Rectal smooth muscle tissue (tissue), 1 donor: ENCODE data around the gene SS18L1.

Source experiments
- H3K27ac ChIP-seq: one replicate; pipeline ENCODE4 v1.7.0; 2013; ENCODE audit warnings: low read depth, low read length, inconsistent platforms
- H3K27me3 ChIP-seq: one replicate; pipeline ENCODE4 v1.7.0; 2013; ENCODE audit warnings: low read length; ENCODE audit not compliant: control insufficient read depth, insufficient read depth
- H3K36me3 ChIP-seq: one replicate; pipeline ENCODE4 v1.7.0; 2013; ENCODE audit warnings: low read length; ENCODE audit not compliant: control insufficient read depth, insufficient read depth
- H3K4me1 ChIP-seq: one replicate; pipeline ENCODE4 v1.7.0; 2013; ENCODE audit warnings: low read length; ENCODE audit not compliant: control insufficient read depth, insufficient read depth
- H3K4me3 ChIP-seq: one replicate; pipeline ENCODE4 v1.7.0; 2013; ENCODE audit warnings: low read length
- H3K9ac ChIP-seq: one replicate; pipeline ENCODE4 v1.7.0; 2013; ENCODE audit warnings: low read length

Gene SS18L1

GRCh38 chr20:62191781-62192559, 48.4 kb downstream of the SS18L1 start:
- H3K4me3 ChIP-seq: no peak overlapping the region
- H3K36me3 ChIP-seq: peaks cover 4% of the 10 kb centered on the region
- no peaks in the 10 kb centered on the region for H3K27me3 ChIP-seq
- no peaks in the 10 kb centered on the region for H3K4me1 ChIP-seq
- H3K9ac ChIP-seq: no peak overlapping the region
- H3K27ac ChIP-seq: no peak overlapping the region

- Histone ChIP-seq H3K4me3 (no peak overlapping the region), H3K9ac (no peak overlapping the region), H3K4me1 (no peaks in the 10 kb centered on the region), H3K36me3 (peaks cover 5% of the 10 kb centered on the region), H3K27ac (no peak overlapping the region), H3K27me3 (no peaks in the 10 kb centered on the region)
Observed at GRCh38 chr20:62192635-62193034, 49.1 kb downstream of the SS18L1 start.

GRCh38 chr20:62193079-62194025, 49.8 kb downstream of the SS18L1 start:
- H3K4me1 ChIP-seq: no peaks in the 10 kb centered on the region
- peaks cover 11% of the 10 kb centered on the region for H3K36me3 ChIP-seq
- H3K27me3 ChIP-seq: no peaks in the 10 kb centered on the region
- H3K27ac ChIP-seq: no peak overlapping the region
- no peak overlapping the region for H3K4me3 ChIP-seq
- no peak overlapping the region for H3K9ac ChIP-seq

GRCh38 chr20:62195075-62195405, 51.5 kb downstream of the SS18L1 start:
- Histone ChIP-seq H3K36me3 (peaks cover 13% of the 10 kb centered on the region), H3K9ac (no peak overlapping the region), H3K27ac (no peak overlapping the region)

GRCh38 chr20:62195736-62196135, 52.2 kb downstream of the SS18L1 start:
- H3K27me3 ChIP-seq: no peaks in the 10 kb centered on the region
- peaks cover 17% of the 10 kb centered on the region for H3K36me3 ChIP-seq

More at GRCh38 chr20:62195075-62195405, 51.5 kb downstream of the SS18L1 start:
- Histone ChIP-seq H3K4me1 (no peaks in the 10 kb centered on the region), H3K27me3 (no peaks in the 10 kb centered on the region), H3K4me3 (no peak overlapping the region)

GRCh38 chr20:62196286-62196685, 52.7 kb downstream of the SS18L1 start:
- H3K27ac ChIP-seq: no peak overlapping the region
- no peaks in the 10 kb centered on the region for H3K27me3 ChIP-seq
- H3K4me3 ChIP-seq: no peak overlapping the region
- H3K36me3 ChIP-seq: peaks cover 19% of the 10 kb centered on the region
- no peak overlapping the region for H3K9ac ChIP-seq
- no peaks in the 10 kb centered on the region for H3K4me1 ChIP-seq

More at GRCh38 chr20:62195736-62196135, 52.2 kb downstream of the SS18L1 start:
- Histone ChIP-seq H3K27ac (no peak overlapping the region), H3K4me1 (no peaks in the 10 kb centered on the region), H3K9ac (no peak overlapping the region), H3K4me3 (no peak overlapping the region)

- Histone ChIP-seq H3K4me3 (no peak overlapping the region), H3K27ac (no peak overlapping the region), H3K9ac (no peak overlapping the region), H3K27me3 (no peaks in the 10 kb centered on the region), H3K4me1 (no peaks in the 10 kb centered on the region), H3K36me3 (peaks cover 25% of the 10 kb centered on the region)
Observed at GRCh38 chr20:62197311-62197710, 53.7 kb downstream of the SS18L1 start.

GRCh38 chr20:62197801-62198200, 54.2 kb downstream of the SS18L1 start:
- no peak overlapping the region for H3K9ac ChIP-seq
- peaks cover 25% of the 10 kb centered on the region for H3K36me3 ChIP-seq
- no peak overlapping the region for H3K4me3 ChIP-seq
- no peaks in the 10 kb centered on the region for H3K27me3 ChIP-seq
- H3K27ac ChIP-seq: no peak overlapping the region
- no peaks in the 10 kb centered on the region for H3K4me1 ChIP-seq

- Histone ChIP-seq H3K4me1 (no peaks in the 10 kb centered on the region), H3K27me3 (no peaks in the 10 kb centered on the region), H3K27ac (no peak overlapping the region), H3K9ac (no peak overlapping the region), H3K4me3 (no peak overlapping the region), H3K36me3 (peaks cover 27% of the 10 kb centered on the region)
Observed at GRCh38 chr20:62198496-62198895, 54.9 kb downstream of the SS18L1 start.

- Histone ChIP-seq H3K27ac (no peak overlapping the region), H3K27me3 (no peaks in the 10 kb centered on the region), H3K4me3 (no peak overlapping the region), H3K36me3 (peaks cover 27% of the 10 kb centered on the region), H3K4me1 (no peaks in the 10 kb centered on the region), H3K9ac (no peak overlapping the region)
Observed at GRCh38 chr20:62198931-62199330, 55.4 kb downstream of the SS18L1 start.

GRCh38 chr20:62200491-62201172, 57.1 kb downstream of the SS18L1 start:
- Histone ChIP-seq H3K36me3 (peaks cover 27% of the 10 kb centered on the region), H3K27ac (no peak overlapping the region), H3K4me3 (no peak overlapping the region), H3K9ac (no peak overlapping the region), H3K27me3 (no peaks in the 10 kb centered on the region), H3K4me1 (no peaks in the 10 kb centered on the region)
